HEK293 (cell line): ENCODE measurements around the gene SPO11.

Experiments used
- CTCF ChIP-seq: fragments of 450-650 bp; formaldehyde crosslinking; IDR thresholded peaks from 2 replicates; pipeline ENCODE4 v1.5.1; 2016; ENCODE audit warnings: missing biosample characterization, missing genetic modification characterization
- TCF7L2 ChIP-seq: IDR thresholded peaks from 2 replicates; pipeline ENCODE4 v1.6.1; 2011; ENCODE audit warnings: low read depth, mild to moderate bottlenecking, inconsistent platforms, low read length, moderate library complexity, borderline replicate concordance
- ZNF274 ChIP-seq, 2 experiments: fragments of 200-500 bp in 1 of 2; fragments of 450-650 bp in 1 of 2; sonication (Bioruptor generic) in 1 of 2; formaldehyde crosslinking in 1 of 2; IDR thresholded peaks; 2 replicates each; pipeline versions ENCODE4 v1.5.1 to v1.6.1; 2014 to 2016; ENCODE audit warnings: borderline replicate concordance in 1 of 2, inconsistent platforms in 1 of 2, low read length in 1 of 2, missing biosample characterization in 1 of 2, missing genetic modification characterization in 1 of 2
- ZNF837 ChIP-seq: fragments of 450-650 bp; formaldehyde crosslinking; IDR thresholded peaks from 2 replicates; pipeline ENCODE4 v1.5.1; 2016; ENCODE audit warnings: missing biosample characterization, missing genetic modification characterization

- TF ChIP-seq ZNF837 (tag by site-specific recombination) (no peak), TCF7L2 (no peak), CTCF (tag by site-specific recombination) (no peak), ZNF274 (IDR thresholded peaks at IDR 0.05; ENCODE audit: low read length) (no peak), ZNF274 (tag by site-specific recombination; IDR thresholded peaks at IDR 0.05; ENCODE audit: borderline replicate concordance) (no peak)
Measured at GRCh38 chr20:57369596-57369995, 40.0 kb downstream of the SPO11 start.
